ENCODE results near the gene SSTR4.

The SSTR4 gene

GRCh38 chr20:23063168-23063567 is 28.1 kb downstream of the SSTR4 start:
- no peak for DNase-seq (ENCODE audit: low read depth in 1 of 2, low spot score in 1 of 2)

- DNase-seq (ENCODE audit: low read depth in 1 of 2, low spot score in 1 of 2), result no peak
Measured at GRCh38 chr20:23063581-23063980, 28.5 kb downstream of the SSTR4 start.

- DNase-seq (ENCODE audit: low read depth in 1 of 2, low spot score in 1 of 2), result no peak
Measured at GRCh38 chr20:23065266-23066201, 30.4 kb downstream of the SSTR4 start.

GRCh38 chr20:23066772-23067171 is 31.7 kb downstream of the SSTR4 start:
- DNase-seq (ENCODE audit: low read depth in 1 of 2, low spot score in 1 of 2), result no peak

- no peak for DNase-seq (ENCODE audit: low read depth in 1 of 2, low spot score in 1 of 2)
Measured at GRCh38 chr20:23068283-23068682, 33.2 kb downstream of the SSTR4 start.

GRCh38 chr20:23069108-23069507 is 34.0 kb downstream of the SSTR4 start:
- DNase-seq (ENCODE audit: low read depth in 1 of 2, low spot score in 1 of 2), result no peak

- no peak for DNase-seq (ENCODE audit: low read depth in 1 of 2, low spot score in 1 of 2)
Measured at GRCh38 chr20:23071398-23071797, 36.3 kb downstream of the SSTR4 start.

- DNase-seq (ENCODE audit: low read depth in 1 of 2, low spot score in 1 of 2), result no peak
Measured at GRCh38 chr20:23071996-23072395, 36.9 kb downstream of the SSTR4 start.

GRCh38 chr20:23072892-23073586 is 37.9 kb downstream of the SSTR4 start:
- no peak for DNase-seq (ENCODE audit: low read depth in 1 of 2, low spot score in 1 of 2)

GRCh38 chr20:23074052-23074451 is 38.9 kb downstream of the SSTR4 start:
- DNase-seq (ENCODE audit: low read depth in 1 of 2, low spot score in 1 of 2), result no peak

GRCh38 chr20:23077277-23077676 is 42.2 kb downstream of the SSTR4 start:
- DNase-seq (ENCODE audit: low read depth in 1 of 2, low spot score in 1 of 2), result no peak

- DNase-seq (ENCODE audit: low read depth in 1 of 2, low spot score in 1 of 2), result no peak
Measured at GRCh38 chr20:23078351-23079015, 43.4 kb downstream of the SSTR4 start.

GRCh38 chr20:23079016-23079351 is 43.9 kb downstream of the SSTR4 start:
- no peak for DNase-seq (ENCODE audit: low read depth in 1 of 2, low spot score in 1 of 2)

- no peak for DNase-seq (ENCODE audit: low read depth in 1 of 2, low spot score in 1 of 2)
Measured at GRCh38 chr20:23079926-23080325, 44.8 kb downstream of the SSTR4 start.

- no peak for DNase-seq (ENCODE audit: low read depth in 1 of 2, low spot score in 1 of 2)
Measured at GRCh38 chr20:23080521-23080920, 45.4 kb downstream of the SSTR4 start.

- no peak for DNase-seq (ENCODE audit: low read depth in 1 of 2, low spot score in 1 of 2)
Measured at GRCh38 chr20:23081263-23081819, 46.2 kb downstream of the SSTR4 start.

GRCh38 chr20:23082846-23083552 is 47.9 kb downstream of the SSTR4 start:
- no peak for DNase-seq (ENCODE audit: low read depth in 1 of 2, low spot score in 1 of 2)

- no peak for DNase-seq (ENCODE audit: low read depth in 1 of 2, low spot score in 1 of 2)
Measured at GRCh38 chr20:23083553-23084220, 48.6 kb downstream of the SSTR4 start.

- DNase-seq (ENCODE audit: low read depth in 1 of 2, low spot score in 1 of 2), result no peak
Measured at GRCh38 chr20:23084282-23084844, 49.3 kb downstream of the SSTR4 start.

GRCh38 chr20:23084845-23085365 is 49.8 kb downstream of the SSTR4 start:
- DNase-seq (ENCODE audit: low read depth in 1 of 2, low spot score in 1 of 2), result no peak

Measured in stimulated activated CD4-positive, alpha-beta T cell treated with anti-CD3 and anti-CD28 coated beads, Interleukin-15, amount 100 ng/mL, for 1 hour (primary cell).